DND-41 (cell line): ENCODE measurements around the gene KCNAB1.

Source experiments
- EZH2 ChIP-seq: IDR thresholded peaks from 3 replicates; pipeline ENCODE4 v1.6.1; 2012; ENCODE audit warnings: borderline replicate concordance, low read depth, mild to moderate bottlenecking, moderate library complexity, low read length, inconsistent platforms; ENCODE audit not compliant: severe bottlenecking
- TF ChIP-seq, protein P1 (sequence below): IDR thresholded peaks from 2 replicates; pipeline ENCODE4 v1.5.1; 2012; ENCODE audit warnings: borderline replicate concordance, low read length, moderate library complexity, mild to moderate bottlenecking; ENCODE audit not compliant: poor library complexity, severe bottlenecking; ENCODE audit errors: extremely low read depth

DNA sequence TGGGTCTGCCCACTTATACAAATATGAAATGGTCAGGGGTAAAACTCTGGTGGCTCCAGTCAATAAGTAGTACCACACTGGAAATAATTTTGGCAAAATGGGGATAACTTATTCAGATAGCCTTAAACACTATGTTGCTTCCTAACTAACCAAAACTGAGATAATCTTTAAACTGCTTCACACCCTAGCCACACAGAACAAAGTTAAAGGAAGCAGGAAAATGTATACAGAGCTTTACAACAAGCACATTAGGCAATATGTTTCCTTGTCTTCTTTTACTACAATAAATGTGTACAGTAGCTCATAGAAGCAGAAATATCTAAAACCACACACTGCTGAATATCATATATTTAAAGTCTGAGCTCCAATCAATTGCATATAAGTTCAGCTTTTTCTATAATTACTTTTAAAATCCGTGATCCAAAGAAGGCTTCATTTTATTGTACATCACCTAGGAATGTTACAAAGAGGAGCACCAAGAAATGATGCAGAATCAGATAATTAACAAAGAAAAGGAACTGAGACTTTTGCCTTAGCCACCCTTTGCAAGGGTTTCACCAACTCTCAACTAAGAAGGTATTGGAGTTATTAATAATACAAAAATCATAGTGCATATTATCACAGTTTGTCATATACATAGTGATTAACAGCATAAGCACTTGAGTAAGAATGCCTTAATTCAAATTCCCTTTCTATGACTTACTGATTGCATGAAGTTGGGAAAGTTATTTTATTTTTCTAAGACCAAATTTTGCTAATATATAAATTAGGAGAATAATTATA is 443.7 kb downstream of the KCNAB1 start:
- TF ChIP-seq, protein P1, sequence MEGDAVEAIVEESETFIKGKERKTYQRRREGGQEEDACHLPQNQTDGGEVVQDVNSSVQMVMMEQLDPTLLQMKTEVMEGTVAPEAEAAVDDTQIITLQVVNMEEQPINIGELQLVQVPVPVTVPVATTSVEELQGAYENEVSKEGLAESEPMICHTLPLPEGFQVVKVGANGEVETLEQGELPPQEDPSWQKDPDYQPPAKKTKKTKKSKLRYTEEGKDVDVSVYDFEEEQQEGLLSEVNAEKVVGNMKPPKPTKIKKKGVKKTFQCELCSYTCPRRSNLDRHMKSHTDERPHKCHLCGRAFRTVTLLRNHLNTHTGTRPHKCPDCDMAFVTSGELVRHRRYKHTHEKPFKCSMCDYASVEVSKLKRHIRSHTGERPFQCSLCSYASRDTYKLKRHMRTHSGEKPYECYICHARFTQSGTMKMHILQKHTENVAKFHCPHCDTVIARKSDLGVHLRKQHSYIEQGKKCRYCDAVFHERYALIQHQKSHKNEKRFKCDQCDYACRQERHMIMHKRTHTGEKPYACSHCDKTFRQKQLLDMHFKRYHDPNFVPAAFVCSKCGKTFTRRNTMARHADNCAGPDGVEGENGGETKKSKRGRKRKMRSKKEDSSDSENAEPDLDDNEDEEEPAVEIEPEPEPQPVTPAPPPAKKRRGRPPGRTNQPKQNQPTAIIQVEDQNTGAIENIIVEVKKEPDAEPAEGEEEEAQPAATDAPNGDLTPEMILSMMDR = no peak
- TF ChIP-seq EZH2 = no peak
